ENCODE data around the gene INPP5J. TPM values are rescaled to one million over a fixed set of nuclear protein-coding genes. Genes with fewer than 3 reads are reported as not detected.
"Not testable (repeated sequence)": the region's sequence is repeated elsewhere in the genome, so short reads cannot be mapped to it uniquely, and the experiment has no call there.

INPP5J gene
- total and polyA plus RNA-seq, 2 experiments from 2014 or later: 4.8 to 14.5 TPM

DNA sequence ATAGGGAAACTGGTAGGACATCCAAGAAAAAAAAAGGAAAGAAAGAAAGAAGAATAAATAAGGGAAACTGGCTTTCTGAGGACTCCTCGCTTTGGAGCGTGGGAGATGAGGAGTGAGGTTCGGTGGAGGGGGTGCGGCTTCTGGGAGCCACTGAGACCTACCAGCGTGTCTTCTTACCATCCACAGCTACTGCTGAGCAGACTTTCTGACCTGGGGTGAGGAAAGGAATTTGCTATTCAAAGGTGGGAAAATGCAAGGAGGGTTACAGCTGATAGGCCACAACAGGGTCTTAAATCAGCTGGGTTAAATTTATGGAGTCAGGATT lies 14.9 kb upstream of the INPP5J start (continued):
- TF ChIP-seq, protein P1, sequence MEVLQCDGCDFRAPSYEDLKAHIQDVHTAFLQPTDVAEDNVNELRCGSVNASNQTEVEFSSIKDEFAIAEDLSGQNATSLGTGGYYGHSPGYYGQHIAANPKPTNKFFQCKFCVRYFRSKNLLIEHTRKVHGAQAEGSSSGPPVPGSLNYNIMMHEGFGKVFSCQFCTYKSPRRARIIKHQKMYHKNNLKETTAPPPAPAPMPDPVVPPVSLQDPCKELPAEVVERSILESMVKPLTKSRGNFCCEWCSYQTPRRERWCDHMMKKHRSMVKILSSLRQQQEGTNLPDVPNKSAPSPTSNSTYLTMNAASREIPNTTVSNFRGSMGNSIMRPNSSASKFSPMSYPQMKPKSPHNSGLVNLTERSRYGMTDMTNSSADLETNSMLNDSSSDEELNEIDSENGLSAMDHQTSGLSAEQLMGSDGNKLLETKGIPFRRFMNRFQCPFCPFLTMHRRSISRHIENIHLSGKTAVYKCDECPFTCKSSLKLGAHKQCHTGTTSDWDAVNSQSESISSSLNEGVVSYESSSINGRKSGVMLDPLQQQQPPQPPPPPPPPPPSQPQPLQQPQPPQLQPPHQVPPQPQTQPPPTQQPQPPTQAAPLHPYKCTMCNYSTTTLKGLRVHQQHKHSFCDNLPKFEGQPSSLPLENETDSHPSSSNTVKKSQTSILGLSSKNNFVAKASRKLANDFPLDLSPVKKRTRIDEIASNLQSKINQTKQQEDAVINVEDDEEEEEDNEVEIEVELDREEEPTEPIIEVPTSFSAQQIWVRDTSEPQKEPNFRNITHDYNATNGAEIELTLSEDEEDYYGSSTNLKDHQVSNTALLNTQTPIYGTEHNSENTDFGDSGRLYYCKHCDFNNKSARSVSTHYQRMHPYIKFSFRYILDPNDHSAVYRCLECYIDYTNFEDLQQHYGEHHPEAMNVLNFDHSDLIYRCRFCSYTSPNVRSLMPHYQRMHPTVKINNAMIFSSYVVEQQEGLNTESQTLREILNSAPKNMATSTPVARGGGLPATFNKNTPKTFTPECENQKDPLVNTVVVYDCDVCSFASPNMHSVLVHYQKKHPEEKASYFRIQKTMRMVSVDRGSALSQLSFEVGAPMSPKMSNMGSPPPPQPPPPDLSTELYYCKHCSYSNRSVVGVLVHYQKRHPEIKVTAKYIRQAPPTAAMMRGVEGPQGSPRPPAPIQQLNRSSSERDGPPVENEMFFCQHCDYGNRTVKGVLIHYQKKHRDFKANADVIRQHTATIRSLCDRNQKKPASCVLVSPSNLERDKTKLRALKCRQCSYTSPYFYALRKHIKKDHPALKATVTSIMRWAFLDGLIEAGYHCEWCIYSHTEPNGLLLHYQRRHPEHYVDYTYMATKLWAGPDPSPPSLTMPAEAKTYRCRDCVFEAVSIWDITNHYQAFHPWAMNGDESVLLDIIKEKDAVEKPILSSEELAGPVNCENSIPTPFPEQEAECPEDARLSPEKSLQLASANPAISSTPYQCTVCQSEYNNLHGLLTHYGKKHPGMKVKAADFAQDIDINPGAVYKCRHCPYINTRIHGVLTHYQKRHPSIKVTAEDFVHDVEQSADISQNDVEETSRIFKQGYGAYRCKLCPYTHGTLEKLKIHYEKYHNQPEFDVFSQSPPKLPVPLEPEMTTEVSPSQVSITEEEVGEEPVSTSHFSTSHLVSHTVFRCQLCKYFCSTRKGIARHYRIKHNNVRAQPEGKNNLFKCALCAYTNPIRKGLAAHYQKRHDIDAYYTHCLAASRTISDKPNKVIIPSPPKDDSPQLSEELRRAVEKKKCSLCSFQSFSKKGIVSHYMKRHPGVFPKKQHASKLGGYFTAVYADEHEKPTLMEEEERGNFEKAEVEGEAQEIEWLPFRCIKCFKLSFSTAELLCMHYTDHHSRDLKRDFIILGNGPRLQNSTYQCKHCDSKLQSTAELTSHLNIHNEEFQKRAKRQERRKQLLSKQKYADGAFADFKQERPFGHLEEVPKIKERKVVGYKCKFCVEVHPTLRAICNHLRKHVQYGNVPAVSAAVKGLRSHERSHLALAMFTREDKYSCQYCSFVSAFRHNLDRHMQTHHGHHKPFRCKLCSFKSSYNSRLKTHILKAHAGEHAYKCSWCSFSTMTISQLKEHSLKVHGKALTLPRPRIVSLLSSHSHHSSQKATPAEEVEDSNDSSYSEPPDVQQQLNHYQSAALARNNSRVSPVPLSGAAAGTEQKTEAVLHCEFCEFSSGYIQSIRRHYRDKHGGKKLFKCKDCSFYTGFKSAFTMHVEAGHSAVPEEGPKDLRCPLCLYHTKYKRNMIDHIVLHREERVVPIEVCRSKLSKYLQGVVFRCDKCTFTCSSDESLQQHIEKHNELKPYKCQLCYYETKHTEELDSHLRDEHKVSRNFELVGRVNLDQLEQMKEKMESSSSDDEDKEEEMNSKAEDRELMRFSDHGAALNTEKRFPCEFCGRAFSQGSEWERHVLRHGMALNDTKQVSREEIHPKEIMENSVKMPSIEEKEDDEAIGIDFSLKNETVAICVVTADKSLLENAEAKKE (CRISPR knock-in tag; IDR thresholded peaks at IDR 0.05): no peak

DNA sequence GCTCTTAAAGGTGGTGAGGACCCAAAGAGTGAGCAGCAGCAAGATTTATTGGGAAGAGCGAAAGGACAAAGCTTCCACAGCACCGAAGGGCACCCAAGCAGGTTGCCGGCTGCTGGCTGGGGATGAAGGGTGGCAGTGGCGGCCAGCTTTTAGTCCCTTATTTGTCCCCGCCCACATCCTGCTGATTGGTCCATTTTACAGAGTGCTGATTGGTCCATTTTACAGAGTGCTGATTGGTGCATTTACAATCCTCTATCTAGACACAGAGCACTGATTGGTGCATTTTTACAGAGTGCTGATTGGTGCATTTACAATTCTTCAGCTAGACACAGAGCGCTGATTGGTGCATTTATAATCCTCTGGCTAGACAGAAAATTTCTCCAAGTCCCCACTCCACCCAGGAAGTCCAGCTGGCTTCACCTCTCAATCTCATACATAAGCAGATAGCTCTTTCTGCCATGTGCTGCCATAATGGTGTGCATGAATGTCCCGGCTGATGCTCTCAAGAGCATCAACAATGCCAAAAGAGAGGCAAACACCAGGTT lies 10.1 kb upstream of the INPP5J start:
- not testable (repeated sequence) for H3F3A ChIP-seq (replicated peaks; ENCODE audit: low read depth); H3K4me3 Mint-ChIP-seq; H3K36me3 Mint-ChIP-seq (ENCODE audit: low read depth); H3K9me2 ChIP-seq (ENCODE audit: insufficient read depth); H3K4me1 ChIP-seq (ENCODE audit: insufficient read depth); H3K79me2 ChIP-seq (replicated peaks; ENCODE audit: insufficient read depth); H3K4me2 ChIP-seq; H3K36me3 ChIP-seq (ENCODE audit: insufficient read depth); H3K27me3 ChIP-seq (ENCODE audit: insufficient read depth); H4K20me1 ChIP-seq (replicated peaks; ENCODE audit: insufficient read depth); H3K4me1 Mint-ChIP-seq; H3K27ac ChIP-seq (ENCODE audit: low read depth); H3K4me3 ChIP-seq; H3K9me3 Mint-ChIP-seq; ATAC-seq; H2AFZ ChIP-seq; H3K27ac Mint-ChIP-seq; DNase-seq (ENCODE audit: low spot score)
- peaks cover 10% of the 10 kb centered on the region for H3K27me3 Mint-ChIP-seq (ENCODE audit: insufficient read depth, low read depth, poor library complexity)

DNA sequence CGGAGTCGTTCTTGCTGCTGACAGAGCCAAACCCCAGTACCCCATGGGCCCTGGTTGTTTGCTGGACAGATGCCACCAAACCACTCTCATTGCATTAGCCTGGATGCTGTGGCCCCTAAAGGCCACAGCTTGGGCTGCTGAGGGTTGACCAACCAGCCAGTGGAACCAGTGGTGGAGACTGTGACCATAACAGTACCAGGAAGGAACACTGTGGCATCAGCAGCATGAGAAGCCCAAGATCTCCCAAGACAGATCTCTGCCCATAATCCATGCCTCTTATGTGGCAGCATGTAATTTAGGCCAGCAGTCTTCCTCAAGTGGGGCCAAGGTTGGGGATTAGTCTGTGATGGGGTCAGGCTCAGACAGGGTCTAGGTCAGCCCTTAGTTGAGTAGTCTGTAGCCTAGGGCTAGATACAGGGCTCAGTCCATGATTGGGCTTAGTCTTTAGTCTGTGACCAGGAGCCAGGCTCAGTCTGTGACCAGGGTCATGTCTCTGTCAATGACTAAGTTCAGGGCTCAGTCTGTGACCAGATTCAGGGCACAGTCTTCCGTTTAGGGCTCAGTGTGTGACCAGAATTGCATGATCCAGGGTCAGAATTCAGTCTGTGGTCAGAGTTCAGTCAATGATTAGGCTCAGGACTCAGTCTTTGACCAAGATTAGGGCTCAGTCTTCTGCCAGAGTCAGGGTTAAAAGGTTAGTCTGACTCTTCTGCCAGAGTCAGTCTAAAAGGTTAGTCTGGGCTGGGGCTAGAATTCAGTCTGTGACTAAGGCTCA lies 4.5 kb upstream of the INPP5J start:
- no peaks in the 10 kb centered on the region for H3K27me3 ChIP-seq (ENCODE audit: insufficient read depth)
- Mint-ChIP-seq H3K4me1 (peaks cover 16% of the 10 kb centered on the region), H3K9me3 (no peaks in the 10 kb centered on the region), H3K27me3 (ENCODE audit: insufficient read depth, low read depth, poor library complexity) (peaks cover 9% of the 10 kb centered on the region), H3K36me3 (ENCODE audit: low read depth) (no peaks in the 10 kb centered on the region), H3K27ac (no peak overlapping the region), H3K4me3 (no peak overlapping the region)
- no peaks in the 10 kb centered on the region for H3K9me2 ChIP-seq (ENCODE audit: insufficient read depth)
- H3K27ac ChIP-seq (ENCODE audit: low read depth): no peak overlapping the region
- no peaks in the 10 kb centered on the region for H4K20me1 ChIP-seq (replicated peaks; ENCODE audit: insufficient read depth)
- no peak overlapping the region for H3K4me3 ChIP-seq
- ATAC-seq: no peak
- no peaks in the 10 kb centered on the region; the same call in 1 of the 2 replicates for H3K36me3 ChIP-seq (ENCODE audit: insufficient read depth)
- H3K4me2 ChIP-seq: no peak overlapping the region
- H3K4me1 ChIP-seq (ENCODE audit: insufficient read depth): peaks cover 6% of the 10 kb centered on the region; the same call in 1 of the 2 replicates
- DNase-seq (ENCODE audit: low spot score): no peak
- no peak overlapping the region for H2AFZ ChIP-seq
- no peaks in the 10 kb centered on the region for H3K79me2 ChIP-seq (replicated peaks; ENCODE audit: insufficient read depth)
- no peaks in the 10 kb centered on the region for H3F3A ChIP-seq (replicated peaks; ENCODE audit: low read depth)
- TF ChIP-seq CREB1 (CRISPR knock-in tag; IDR thresholded peaks at IDR 0.05; ENCODE audit: low read depth) (no peak), NANOG (IDR thresholded peaks at IDR 0.05; ENCODE audit: borderline replicate concordance) (no peak), ZNF114 (CRISPR knock-in tag; IDR thresholded peaks at IDR 0.05) (no peak), EZH2 (IDR thresholded peaks at IDR 0.05; ENCODE audit: low read depth, unreplicated experiment) (no peak)
- TF ChIP-seq, protein P2, sequence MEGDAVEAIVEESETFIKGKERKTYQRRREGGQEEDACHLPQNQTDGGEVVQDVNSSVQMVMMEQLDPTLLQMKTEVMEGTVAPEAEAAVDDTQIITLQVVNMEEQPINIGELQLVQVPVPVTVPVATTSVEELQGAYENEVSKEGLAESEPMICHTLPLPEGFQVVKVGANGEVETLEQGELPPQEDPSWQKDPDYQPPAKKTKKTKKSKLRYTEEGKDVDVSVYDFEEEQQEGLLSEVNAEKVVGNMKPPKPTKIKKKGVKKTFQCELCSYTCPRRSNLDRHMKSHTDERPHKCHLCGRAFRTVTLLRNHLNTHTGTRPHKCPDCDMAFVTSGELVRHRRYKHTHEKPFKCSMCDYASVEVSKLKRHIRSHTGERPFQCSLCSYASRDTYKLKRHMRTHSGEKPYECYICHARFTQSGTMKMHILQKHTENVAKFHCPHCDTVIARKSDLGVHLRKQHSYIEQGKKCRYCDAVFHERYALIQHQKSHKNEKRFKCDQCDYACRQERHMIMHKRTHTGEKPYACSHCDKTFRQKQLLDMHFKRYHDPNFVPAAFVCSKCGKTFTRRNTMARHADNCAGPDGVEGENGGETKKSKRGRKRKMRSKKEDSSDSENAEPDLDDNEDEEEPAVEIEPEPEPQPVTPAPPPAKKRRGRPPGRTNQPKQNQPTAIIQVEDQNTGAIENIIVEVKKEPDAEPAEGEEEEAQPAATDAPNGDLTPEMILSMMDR (conservative IDR thresholded peaks at IDR 0.05; ENCODE audit: low read depth in 2 of 2): no peak
- TF ChIP-seq, protein P3, sequence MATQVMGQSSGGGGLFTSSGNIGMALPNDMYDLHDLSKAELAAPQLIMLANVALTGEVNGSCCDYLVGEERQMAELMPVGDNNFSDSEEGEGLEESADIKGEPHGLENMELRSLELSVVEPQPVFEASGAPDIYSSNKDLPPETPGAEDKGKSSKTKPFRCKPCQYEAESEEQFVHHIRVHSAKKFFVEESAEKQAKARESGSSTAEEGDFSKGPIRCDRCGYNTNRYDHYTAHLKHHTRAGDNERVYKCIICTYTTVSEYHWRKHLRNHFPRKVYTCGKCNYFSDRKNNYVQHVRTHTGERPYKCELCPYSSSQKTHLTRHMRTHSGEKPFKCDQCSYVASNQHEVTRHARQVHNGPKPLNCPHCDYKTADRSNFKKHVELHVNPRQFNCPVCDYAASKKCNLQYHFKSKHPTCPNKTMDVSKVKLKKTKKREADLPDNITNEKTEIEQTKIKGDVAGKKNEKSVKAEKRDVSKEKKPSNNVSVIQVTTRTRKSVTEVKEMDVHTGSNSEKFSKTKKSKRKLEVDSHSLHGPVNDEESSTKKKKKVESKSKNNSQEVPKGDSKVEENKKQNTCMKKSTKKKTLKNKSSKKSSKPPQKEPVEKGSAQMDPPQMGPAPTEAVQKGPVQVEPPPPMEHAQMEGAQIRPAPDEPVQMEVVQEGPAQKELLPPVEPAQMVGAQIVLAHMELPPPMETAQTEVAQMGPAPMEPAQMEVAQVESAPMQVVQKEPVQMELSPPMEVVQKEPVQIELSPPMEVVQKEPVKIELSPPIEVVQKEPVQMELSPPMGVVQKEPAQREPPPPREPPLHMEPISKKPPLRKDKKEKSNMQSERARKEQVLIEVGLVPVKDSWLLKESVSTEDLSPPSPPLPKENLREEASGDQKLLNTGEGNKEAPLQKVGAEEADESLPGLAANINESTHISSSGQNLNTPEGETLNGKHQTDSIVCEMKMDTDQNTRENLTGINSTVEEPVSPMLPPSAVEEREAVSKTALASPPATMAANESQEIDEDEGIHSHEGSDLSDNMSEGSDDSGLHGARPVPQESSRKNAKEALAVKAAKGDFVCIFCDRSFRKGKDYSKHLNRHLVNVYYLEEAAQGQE (IDR thresholded peaks at IDR 0.05; ENCODE audit: unreplicated experiment): no peak

All from GM23338 (cell line).